GM21390 (cell line): ENCODE results near the gene KRT74.
"Not testable (repeated sequence)": the region's sequence is repeated elsewhere in the genome, so short reads cannot be mapped to it uniquely, and the experiment has no call there.

ENCODE experiments used
- ATAC-seq: cut with Tn5 transposase; IDR thresholded peaks from one replicate; pipeline ENCODE4 v1.9.1; 2021; ENCODE audit not compliant: unreplicated experiment

Gene KRT74

GRCh38 chr12:52603314-52603713 is 29.7 kb upstream of the KRT74 start:
- no peak for ATAC-seq

- no peak for ATAC-seq
Observed at GRCh38 chr12:52602552-52602951, 28.9 kb upstream of the KRT74 start.

GRCh38 chr12:52601671-52602070 is 28.0 kb upstream of the KRT74 start:
- ATAC-seq, result no peak

- ATAC-seq, result no peak
Observed at GRCh38 chr12:52600941-52601481, 27.4 kb upstream of the KRT74 start, which contains the start of gene KRT72. Gene KRT72 (minus strand): TSS chr12:52601463. CDS start chr12:52601452, 11 bp downstream.

GRCh38 chr12:52600475-52600874 is 26.8 kb upstream of the KRT74 start:
- no peak for ATAC-seq

- no peak for ATAC-seq
Observed at GRCh38 chr12:52600071-52600470, 26.4 kb upstream of the KRT74 start.

- no peak for ATAC-seq
Observed at GRCh38 chr12:52598966-52599365, 25.3 kb upstream of the KRT74 start.

- ATAC-seq, result not testable (repeated sequence)
Observed at GRCh38 chr12:52594237-52594636, 20.6 kb upstream of the KRT74 start.

GRCh38 chr12:52591521-52591920 is 17.9 kb upstream of the KRT74 start:
- ATAC-seq, result no peak

GRCh38 chr12:52590021-52590420 is 16.4 kb upstream of the KRT74 start:
- ATAC-seq, result no peak

- ATAC-seq, result no peak
Observed at GRCh38 chr12:52587563-52587962, 13.9 kb upstream of the KRT74 start.

GRCh38 chr12:52585946-52586345 is 12.3 kb upstream of the KRT74 start:
- no peak for ATAC-seq

GRCh38 chr12:52585066-52585465 is 11.4 kb upstream of the KRT74 start:
- no peak for ATAC-seq

GRCh38 chr12:52584156-52584682 is 10.6 kb upstream of the KRT74 start:
- ATAC-seq, result no peak

- ATAC-seq, result peak; percentile 49
Observed at GRCh38 chr12:52582971-52583456, 9.4 kb upstream of the KRT74 start.

GRCh38 chr12:52582486-52582885 is 8.8 kb upstream of the KRT74 start:
- ATAC-seq, result no peak

- no peak for ATAC-seq
Observed at GRCh38 chr12:52581481-52581880, 7.8 kb upstream of the KRT74 start.

- ATAC-seq, result no peak
Observed at GRCh38 chr12:52581066-52581465, 7.4 kb upstream of the KRT74 start.

GRCh38 chr12:52580496-52580895 is 6.9 kb upstream of the KRT74 start:
- no peak for ATAC-seq

GRCh38 chr12:52579468-52580465 is 6.1 kb upstream of the KRT74 start:
- no peak for ATAC-seq

- ATAC-seq, result no peak
Observed at GRCh38 chr12:52578469-52578868, 4.8 kb upstream of the KRT74 start.

- no peak for ATAC-seq
Observed at GRCh38 chr12:52577316-52577715, 3.7 kb upstream of the KRT74 start.
